GM23338 (cell line): ENCODE data around the gene TSTD2. TPM values are rescaled to one million over a fixed set of nuclear protein-coding genes. Genes with fewer than 3 reads are reported as not detected.

Experiments
- ATAC-seq: fragments of 200-7000 bp; cut with Tn5 transposase; 3 replicates; pipeline ENCODE4 v1.9.1; 2020
- DNase-seq: peaks from one replicate; pipeline ENCODE4 v3.0.0-alpha.2; 2015; ENCODE audit warnings: low spot score
- H2AFZ ChIP-seq: fragments of 200-600 bp; sonication (generic); 2 replicates; pipeline ENCODE4 v1.8.0; 2016; ENCODE audit warnings: antibody characterized with exemption, mild to moderate bottlenecking, moderate library complexity
- H3F3A ChIP-seq: fragments of 200-600 bp; sonication (generic); replicated peaks from 2 replicates; pipeline ENCODE4 v1.8.0; 2017; ENCODE audit warnings: antibody characterized with exemption, mixed run types, low read depth
- H3K27ac ChIP-seq: fragments of 200-600 bp; sonication (generic); 2 replicates; pipeline ENCODE4 v1.6.1; 2016; ENCODE audit warnings: low read depth
- H3K27me3 ChIP-seq: fragments of 200-600 bp; sonication (generic); 2 replicates; pipeline ENCODE4 v1.8.0; 2016; ENCODE audit warnings: mild to moderate bottlenecking, mixed run types, moderate library complexity; ENCODE audit not compliant: insufficient read depth
- H3K36me3 ChIP-seq: fragments of 200-600 bp; sonication (generic); 2 replicates; pipeline ENCODE4 v1.8.0; 2016; ENCODE audit warnings: mild to moderate bottlenecking; ENCODE audit not compliant: insufficient read depth
- H3K4me1 ChIP-seq: fragments of 200-600 bp; sonication (generic); 2 replicates; pipeline ENCODE4 v1.8.0; 2016; ENCODE audit warnings: mild to moderate bottlenecking, moderate library complexity; ENCODE audit not compliant: insufficient read depth
- H3K4me2 ChIP-seq: fragments of 200-600 bp; sonication (generic); 2 replicates; pipeline ENCODE4 v1.7.1; 2017; ENCODE audit warnings: mixed run types
- H3K4me3 ChIP-seq: fragments of 200-600 bp; sonication (generic); 2 replicates; pipeline ENCODE4 v1.6.1; 2016; ENCODE audit warnings: mixed run types
- H3K79me2 ChIP-seq: fragments of 200-600 bp; sonication (generic); replicated peaks from 2 replicates; pipeline ENCODE4 v1.8.0; 2017; ENCODE audit warnings: mild to moderate bottlenecking; ENCODE audit not compliant: insufficient read depth
- H3K9me2 ChIP-seq: fragments of 200-600 bp; sonication (generic); 2 replicates; pipeline ENCODE4 v1.8.0; 2017; ENCODE audit not compliant: insufficient read depth
- H4K20me1 ChIP-seq: fragments of 200-600 bp; sonication (generic); replicated peaks from 2 replicates; pipeline ENCODE4 v1.8.0; 2017; ENCODE audit warnings: mild to moderate bottlenecking; ENCODE audit not compliant: insufficient read depth
- H3K27ac Mint-ChIP-seq: 2 replicates; pipeline ENCODE4 v1.8.0; 2020; ENCODE audit warnings: inconsistent platforms, mild to moderate bottlenecking, moderate library complexity, mixed read lengths
- H3K27me3 Mint-ChIP-seq: 3 replicates; pipeline ENCODE4 v1.8.0; 2022; ENCODE audit warnings: low read depth, mild to moderate bottlenecking, moderate library complexity, mixed read lengths, inconsistent platforms; ENCODE audit not compliant: insufficient read depth, poor library complexity
- H3K36me3 Mint-ChIP-seq: 3 replicates; pipeline ENCODE4 v1.8.0; 2021; ENCODE audit warnings: low read depth, mild to moderate bottlenecking, inconsistent platforms, moderate library complexity, mixed read lengths
- H3K4me1 Mint-ChIP-seq: 3 replicates; pipeline ENCODE4 v1.8.0; 2020; ENCODE audit warnings: mild to moderate bottlenecking, inconsistent platforms, mixed read lengths
- H3K4me3 Mint-ChIP-seq: 3 replicates; pipeline ENCODE4 v1.8.0; 2021; ENCODE audit warnings: moderate library complexity, mild to moderate bottlenecking, inconsistent platforms, mixed read lengths
- H3K9me3 Mint-ChIP-seq: 3 replicates; pipeline ENCODE4 v1.8.0; 2020; ENCODE audit warnings: moderate library complexity, mild to moderate bottlenecking, inconsistent platforms, mixed read lengths
- CREB1 ChIP-seq: fragments of 250-450 bp; sonication (Bioruptor Pico); IDR thresholded peaks from 2 replicates; pipeline ENCODE4 v1.5.0; 2020; ENCODE audit warnings: low read depth, mild to moderate bottlenecking, moderate library complexity
- CTCF ChIP-seq, 2 experiments: fragments of 200-600 bp in 1 of 2; sonication (generic) in 1 of 2; conservative IDR thresholded peaks; 2 replicates each; pipeline versions ENCODE4 v1.5.1 to v1.6.1; 2016 to 2017; ENCODE audit warnings: antibody characterized with exemption in 2 of 2, low read depth in 2 of 2, mild to moderate bottlenecking in 2 of 2, moderate library complexity in 1 of 2
- ETS1 ChIP-seq: IDR thresholded peaks from 2 replicates; pipeline ENCODE4 v1.6.1; 2016; ENCODE audit warnings: antibody characterized with exemption
- EZH2 ChIP-seq: fragments of 200-600 bp; sonication (generic); IDR thresholded peaks from one replicate; pipeline ENCODE4 v1.8.0; 2017; ENCODE audit warnings: antibody characterized with exemption, mild to moderate bottlenecking, low read depth; ENCODE audit not compliant: unreplicated experiment
- EZH2phosphoT487 ChIP-seq: fragments of 200-600 bp; sonication (generic); IDR thresholded peaks from one replicate; pipeline ENCODE4 v1.8.1; 2018; ENCODE audit warnings: antibody characterized with exemption; ENCODE audit not compliant: unreplicated experiment
- JUNB ChIP-seq: IDR thresholded peaks from one replicate; pipeline ENCODE4 v1.6.1; 2016; ENCODE audit warnings: antibody characterized with exemption; ENCODE audit not compliant: unreplicated experiment
- NANOG ChIP-seq: IDR thresholded peaks from 2 replicates; pipeline ENCODE4 v1.6.1; 2016; ENCODE audit warnings: antibody characterized with exemption, borderline replicate concordance
- POLR2AphosphoS5 ChIP-seq: IDR thresholded peaks from 2 replicates; pipeline ENCODE4 v1.6.1; 2016; ENCODE audit warnings: antibody characterized with exemption, low read depth
- REST ChIP-seq: IDR thresholded peaks from one replicate; pipeline ENCODE4 v1.6.1; 2018; ENCODE audit warnings: antibody characterized with exemption; ENCODE audit not compliant: unreplicated experiment
- STAT1 ChIP-seq: IDR thresholded peaks from one replicate; pipeline ENCODE4 v1.6.1; 2016; ENCODE audit warnings: antibody characterized with exemption; ENCODE audit not compliant: unreplicated experiment
- ZNF114 ChIP-seq: fragments of 250-450 bp; sonication (Bioruptor Pico); IDR thresholded peaks from 2 replicates; pipeline ENCODE4 v1.5.0; 2020; ENCODE audit warnings: mild to moderate bottlenecking, moderate library complexity
- ZNF331 ChIP-seq: fragments of 250-450 bp; sonication (Bioruptor Pico); IDR thresholded peaks from 2 replicates; pipeline ENCODE4 v1.5.0; 2020; ENCODE audit warnings: low read depth, mild to moderate bottlenecking, moderate library complexity
- ZNF462 ChIP-seq: fragments of 250-450 bp; sonication (Bioruptor Pico); IDR thresholded peaks from 2 replicates; pipeline ENCODE4 v1.5.0; 2020; ENCODE audit warnings: mild to moderate bottlenecking, moderate library complexity
- polyA plus RNA-seq: library from polyadenylated mRNA; unstranded; fragments of >200 nt; fragmentation: Nextera tagmentation; extraction: Ambion mirVana; gene quantifications from 2 replicates; pipeline ENCODE4 v1.2.1, GENCODE V29; 2016
- total RNA-seq: library from RNA; depleted of rRNA; stranded (reverse); fragments of >200 nt; shearing (Covaris generic); gene quantifications from 2 replicates; pipeline ENCODE4 v1.2.3, GENCODE V29; 2014

TSTD2 gene
- total and polyA plus RNA-seq, 2 experiments from 2014 or later = 8.5 to 21.8 TPM

- no peak for TF ChIP-seq ZNF462 (CRISPR knock-in tag)
- TF ChIP-seq CREB1 (CRISPR knock-in tag) = no peak
- no peak for TF ChIP-seq JUNB
- no peak for TF ChIP-seq EZH2phosphoT487
- no peak for TF ChIP-seq ZNF114 (CRISPR knock-in tag)
- TF ChIP-seq ETS1 = no peak
- TF ChIP-seq STAT1 = no peak
Measured at GRCh38 chr9:97593960-97594359, 39.2 kb downstream of the TSTD2 start (continued).

- H3F3A ChIP-seq = no peaks in the 10 kb centered on the region
- H3K9me2 ChIP-seq = 0 out of 2 replicates have a peak, but pooled peaks cover 3% of the 10 kb centered on the region
- H3K27me3 Mint-ChIP-seq = no peaks in the 10 kb centered on the region
- H3K4me1 ChIP-seq = peaks cover 6% of the 10 kb centered on the region; the same call in 1 of the 2 replicates
- H3K36me3 Mint-ChIP-seq = peaks cover 8% of the 10 kb centered on the region; the same call in 2 of the 3 replicates
- no peak for ATAC-seq
- no peaks in the 10 kb centered on the region for H3K27me3 ChIP-seq
- peaks cover 11% of the 10 kb centered on the region for H3K4me1 Mint-ChIP-seq
- no peaks in the 10 kb centered on the region for H3K79me2 ChIP-seq
- no peak for DNase-seq
- no peak overlapping the region for H3K4me2 ChIP-seq
- H3K27ac ChIP-seq = no peak overlapping the region
- no peak overlapping the region for H3K4me3 ChIP-seq
- no peak overlapping the region for H3K4me3 Mint-ChIP-seq
- peaks cover 8% of the 10 kb centered on the region for H3K9me3 Mint-ChIP-seq
- no peak overlapping the region for H3K27ac Mint-ChIP-seq
- H3K36me3 ChIP-seq = 0 out of 2 replicates have a peak, but pooled peaks cover 2% of the 10 kb centered on the region
- H4K20me1 ChIP-seq = no peaks in the 10 kb centered on the region
- H2AFZ ChIP-seq = no peak overlapping the region
- TF ChIP-seq CTCF (conservative IDR thresholded peaks at IDR 0.05; ENCODE audit: low read depth in 2 of 2) (no peak), EZH2phosphoT487 (no peak), POLR2AphosphoS5 (no peak), NANOG (no peak), ZNF331 (CRISPR knock-in tag) (no peak), REST (no peak), EZH2 (no peak), ZNF114 (CRISPR knock-in tag) (no peak), CREB1 (CRISPR knock-in tag) (no peak), STAT1 (no peak), JUNB (no peak)
Measured at GRCh38 chr9:97592126-97592525, 41.0 kb downstream of the TSTD2 start.
